Keratinocyte (primary cell): ENCODE measurements around the gene SPTBN1.
"Not testable (repeated sequence)": the region's sequence is repeated elsewhere in the genome, so short reads cannot be mapped to it uniquely, and the experiment has no call there.

Source experiments
- EZH2 ChIP-seq: IDR thresholded peaks from one replicate; pipeline ENCODE4 v1.6.1; 2012; ENCODE audit warnings: inconsistent platforms, mild to moderate bottlenecking, low read length, moderate library complexity
- TF ChIP-seq, protein P1 (sequence below), 3 experiments: IDR thresholded peaks in 1 of 3; conservative IDR thresholded peaks in 1 of 3; optimal IDR thresholded peaks in 1 of 3; 2 replicates in 2 of 3; 3 replicates in 1 of 3; pipeline versions ENCODE3 to v1.5.1; 2011; ENCODE audit warnings: low read length in 3 of 3, mild to moderate bottlenecking in 3 of 3, moderate library complexity in 2 of 3, control low read depth in 1 of 3, inconsistent platforms in 1 of 3; ENCODE audit not compliant: insufficient read depth in 2 of 3; ENCODE audit errors: extremely low read depth in 1 of 3

DNA sequence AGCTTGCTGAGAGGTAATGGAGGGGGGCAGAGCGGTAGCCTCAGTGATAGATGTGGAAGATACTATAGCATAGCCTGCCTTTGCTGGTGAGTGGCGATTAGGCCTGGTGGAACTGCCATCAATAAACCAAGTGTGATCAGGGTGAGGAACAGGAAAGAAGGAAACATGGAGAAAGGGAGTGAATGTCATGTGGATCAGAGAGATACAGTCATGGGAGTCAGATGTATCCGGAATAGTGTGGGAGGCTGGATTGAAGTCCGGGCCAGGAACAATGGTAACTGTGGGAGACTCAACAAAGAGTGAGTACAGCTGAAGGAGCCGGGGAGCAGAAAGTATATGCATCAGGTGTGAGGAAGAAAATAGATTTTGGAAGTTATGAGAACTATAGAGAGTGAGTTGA, 52.9 kb downstream of the SPTBN1 start:
- not testable (repeated sequence) for TF ChIP-seq EZH2
- TF ChIP-seq, protein P1, sequence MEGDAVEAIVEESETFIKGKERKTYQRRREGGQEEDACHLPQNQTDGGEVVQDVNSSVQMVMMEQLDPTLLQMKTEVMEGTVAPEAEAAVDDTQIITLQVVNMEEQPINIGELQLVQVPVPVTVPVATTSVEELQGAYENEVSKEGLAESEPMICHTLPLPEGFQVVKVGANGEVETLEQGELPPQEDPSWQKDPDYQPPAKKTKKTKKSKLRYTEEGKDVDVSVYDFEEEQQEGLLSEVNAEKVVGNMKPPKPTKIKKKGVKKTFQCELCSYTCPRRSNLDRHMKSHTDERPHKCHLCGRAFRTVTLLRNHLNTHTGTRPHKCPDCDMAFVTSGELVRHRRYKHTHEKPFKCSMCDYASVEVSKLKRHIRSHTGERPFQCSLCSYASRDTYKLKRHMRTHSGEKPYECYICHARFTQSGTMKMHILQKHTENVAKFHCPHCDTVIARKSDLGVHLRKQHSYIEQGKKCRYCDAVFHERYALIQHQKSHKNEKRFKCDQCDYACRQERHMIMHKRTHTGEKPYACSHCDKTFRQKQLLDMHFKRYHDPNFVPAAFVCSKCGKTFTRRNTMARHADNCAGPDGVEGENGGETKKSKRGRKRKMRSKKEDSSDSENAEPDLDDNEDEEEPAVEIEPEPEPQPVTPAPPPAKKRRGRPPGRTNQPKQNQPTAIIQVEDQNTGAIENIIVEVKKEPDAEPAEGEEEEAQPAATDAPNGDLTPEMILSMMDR (optimal IDR thresholded peaks at IDR 0.05 in 1 of 3, IDR thresholded peaks at IDR 0.05 in 1 of 3, conservative IDR thresholded peaks at IDR 0.05 in 1 of 3; ENCODE audit: extremely low read depth in 1 of 3, insufficient read depth in 2 of 3, low read length in 3 of 3): not testable (repeated sequence)
